ENCODE data around the gene ERI3. TPM values are rescaled to one million over a fixed set of nuclear protein-coding genes. Genes with fewer than 3 reads are reported as not detected.

The ERI3 gene
- total and polyA plus RNA-seq, 9 of the 15 experiments (the other 6 are each of a cell fraction or from before 2014, with no cell fraction given): 47.8 to 93.4 (median 67.2) TPM

DNA sequence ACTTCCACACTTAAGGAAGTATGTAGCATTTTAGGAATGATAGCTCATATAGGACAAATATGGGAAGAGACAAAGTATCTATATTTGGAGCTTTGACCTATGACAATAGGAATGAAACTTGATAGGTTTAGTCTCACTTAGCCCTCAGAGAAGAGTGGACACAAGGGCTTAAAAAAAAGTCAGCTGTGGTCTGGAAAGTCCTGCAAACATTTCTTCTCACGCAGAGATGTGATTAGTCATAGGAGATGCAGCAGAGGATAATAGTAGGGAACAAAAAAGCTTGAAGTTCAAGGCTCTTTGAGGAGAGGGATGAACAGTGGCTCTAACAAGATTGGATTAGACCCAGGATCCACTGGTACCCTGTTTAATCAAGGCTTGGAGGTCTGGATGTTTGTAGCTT is 35.2 kb upstream of the ERI3 start:
- Histone ChIP-seq H3K9ac (ENCODE audit: insufficient read depth in 1 of 2, low read depth in 2 of 2, low read length in 2 of 2) (no peak overlapping the region), H3K79me2 (ENCODE audit: control insufficient read depth, insufficient read depth, low read length) (no peaks in the 10 kb centered on the region), H3K4me3 (no peak overlapping the region), H3K4me1 (replicated peaks in 1 of 2; ENCODE audit: control insufficient read depth in 2 of 2, insufficient read depth in 2 of 2, low read length in 2 of 2) (no peaks in the 10 kb centered on the region), H3K27me3 (ENCODE audit: control insufficient read depth in 2 of 2, insufficient read depth in 2 of 2, low read length in 2 of 2) (peaks cover 27 to 33% of the 10 kb centered on the region in 2 experiments), H2AFZ (ENCODE audit: low read depth, low read length) (no peak overlapping the region), H3K27ac (ENCODE audit: extremely low read depth, low read depth, low read length) (no peak overlapping the region), H4K20me1 (replicated peaks; ENCODE audit: control insufficient read depth, insufficient read depth, low read length) (no peaks in the 10 kb centered on the region), H3K9me1 (ENCODE audit: control insufficient read depth, insufficient read depth, low read length) (no peaks in the 10 kb centered on the region), H3K36me3 (ENCODE audit: control insufficient read depth, insufficient read depth, low read length) (no peaks in the 10 kb centered on the region), H3K4me2 (ENCODE audit: insufficient read depth, low read length) (no peak overlapping the region), H3K9me3 (replicated peaks; ENCODE audit: control insufficient read depth, insufficient read depth, low read depth, low read length) (no peaks in the 10 kb centered on the region)
- intact Hi-C loops (cut with micrococcal nuclease): no loop called here
- ChIA-PET POLR2A (interaction anchor here (0.5 to 2.5 kb wide), 2 partner anchors 10 to 202 kb away, joined by 3 to 11 read pairs; no protein-coding TSS in a partner anchor), CTCF (ENCODE audit: low intra/inter-chr PET ratio) (no interaction called here)
- 7% methylated on average over 1 of the region's 1 CpG for WGBS (ENCODE audit: insufficient coverage, low coverage, missing lambda C conversion rate)
- ATAC-seq: no peak
- FAIRE-seq: no peak
- DNase-seq (ENCODE audit: extremely low read depth in 1 of 4, low spot score in 3 of 4): no peak
- TF ChIP-seq ZNF436 (CRISPR knock-in tag; IDR thresholded peaks at IDR 0.05) (no peak), SIRT6 (IDR thresholded peaks at IDR 0.05; ENCODE audit: low read depth, low read length) (no peak), SMARCE1 (IDR thresholded peaks at IDR 0.05) (no peak), SMARCA5 (IDR thresholded peaks at IDR 0.05) (no peak), ZNF143 (CRISPR knock-in tag; IDR thresholded peaks at IDR 0.05) (no peak), POLR3G (IDR thresholded peaks at IDR 0.05; ENCODE audit: extremely low read depth, insufficient read length, insufficient replicate concordance) (no peak), ADNP (tag; IDR thresholded peaks at IDR 0.05) (no peak), ZNF76 (CRISPR knock-in tag; IDR thresholded peaks at IDR 0.05; ENCODE audit: borderline replicate concordance) (no peak), RBM22 (IDR thresholded peaks at IDR 0.05; ENCODE audit: low read depth, low read length, poor library complexity, severe bottlenecking) (no peak), ZNF764 (CRISPR knock-in tag; IDR thresholded peaks at IDR 0.05; ENCODE audit: low read depth) (no peak), MTA1 (IDR thresholded peaks at IDR 0.05; ENCODE audit: borderline replicate concordance) (no peak), RB1 (IDR thresholded peaks at IDR 0.05; ENCODE audit: low read depth) (no peak), MYNN (IDR thresholded peaks at IDR 0.05) (no peak), MYNN (CRISPR knock-in tag; IDR thresholded peaks at IDR 0.05) (no peak), ELF4 (CRISPR knock-in tag; IDR thresholded peaks at IDR 0.05) (no peak)
- TF ChIP-seq, protein P1, sequence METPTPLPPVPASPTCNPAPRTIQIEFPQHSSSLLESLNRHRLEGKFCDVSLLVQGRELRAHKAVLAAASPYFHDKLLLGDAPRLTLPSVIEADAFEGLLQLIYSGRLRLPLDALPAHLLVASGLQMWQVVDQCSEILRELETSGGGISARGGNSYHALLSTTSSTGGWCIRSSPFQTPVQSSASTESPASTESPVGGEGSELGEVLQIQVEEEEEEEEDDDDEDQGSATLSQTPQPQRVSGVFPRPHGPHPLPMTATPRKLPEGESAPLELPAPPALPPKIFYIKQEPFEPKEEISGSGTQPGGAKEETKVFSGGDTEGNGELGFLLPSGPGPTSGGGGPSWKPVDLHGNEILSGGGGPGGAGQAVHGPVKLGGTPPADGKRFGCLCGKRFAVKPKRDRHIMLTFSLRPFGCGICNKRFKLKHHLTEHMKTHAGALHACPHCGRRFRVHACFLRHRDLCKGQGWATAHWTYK (CRISPR knock-in tag; IDR thresholded peaks at IDR 0.05): no peak
- TF ChIP-seq, protein P2, sequence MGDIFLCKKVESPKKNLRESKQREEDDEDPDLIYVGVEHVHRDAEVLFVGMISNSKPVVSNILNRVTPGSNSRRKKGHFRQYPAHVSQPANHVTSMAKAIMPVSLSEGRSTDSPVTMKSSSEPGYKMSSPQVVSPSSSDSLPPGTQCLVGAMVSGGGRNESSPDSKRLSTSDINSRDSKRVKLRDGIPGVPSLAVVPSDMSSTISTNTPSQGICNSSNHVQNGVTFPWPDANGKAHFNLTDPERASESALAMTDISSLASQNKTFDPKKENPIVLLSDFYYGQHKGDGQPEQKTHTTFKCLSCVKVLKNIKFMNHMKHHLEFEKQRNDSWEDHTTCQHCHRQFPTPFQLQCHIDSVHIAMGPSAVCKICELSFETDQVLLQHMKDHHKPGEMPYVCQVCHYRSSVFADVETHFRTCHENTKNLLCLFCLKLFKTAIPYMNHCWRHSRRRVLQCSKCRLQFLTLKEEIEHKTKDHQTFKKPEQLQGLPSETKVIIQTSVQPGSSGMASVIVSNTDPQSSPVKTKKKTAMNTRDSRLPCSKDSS (IDR thresholded peaks at IDR 0.05; ENCODE audit: low read depth, partially characterized antibody): no peak
- TF ChIP-seq, protein P3, sequence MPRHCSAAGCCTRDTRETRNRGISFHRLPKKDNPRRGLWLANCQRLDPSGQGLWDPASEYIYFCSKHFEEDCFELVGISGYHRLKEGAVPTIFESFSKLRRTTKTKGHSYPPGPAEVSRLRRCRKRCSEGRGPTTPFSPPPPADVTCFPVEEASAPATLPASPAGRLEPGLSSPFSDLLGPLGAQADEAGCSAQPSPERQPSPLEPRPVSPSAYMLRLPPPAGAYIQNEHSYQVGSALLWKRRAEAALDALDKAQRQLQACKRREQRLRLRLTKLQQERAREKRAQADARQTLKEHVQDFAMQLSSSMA (CRISPR knock-in tag; IDR thresholded peaks at IDR 0.05): no peak
- no TSS peak for BruUV-seq (replicated peaks)
- in situ Hi-C loops (cut with MboI): no loop called here
